Gastroesophageal sphincter (tissue), 4 donors: ENCODE results near the gene BNIPL. TPM values are rescaled to one million over a fixed set of nuclear protein-coding genes. Genes with fewer than 3 reads are reported as not detected.

Experiments
- ATAC-seq: fragments of 150-250 bp; one replicate; pipeline ENCODE4 v1.9.1; 2016; ENCODE audit warnings: mild to moderate bottlenecking, moderate library complexity
- H3K27ac ChIP-seq, 4 donors: fragments of 200-600 bp; sonication (generic) in 3 of 4; 1 replicate in 3 of 4; 2 replicates in 1 of 4; pipeline ENCODE4 v1.5.1; 2016 to 2019
- H3K27me3 ChIP-seq: fragments of 200-600 bp; sonication (generic); one replicate; pipeline ENCODE4 v1.5.1; 2019
- H3K36me3 ChIP-seq, 2 donors: fragments of 200-600 bp; sonication (generic); one replicate each; pipeline ENCODE4 v1.5.1; 2019; ENCODE audit warnings: control low read depth in 1 of 2
- H3K4me1 ChIP-seq, 3 donors: fragments of 200-600 bp; sonication (generic); 1 replicate in 2 of 3; 2 replicates in 1 of 3; pipeline ENCODE4 v1.5.1; 2016 to 2019; ENCODE audit warnings: control low read depth in 2 of 3
- H3K4me3 ChIP-seq, 2 donors: fragments of 200-600 bp; sonication (generic); one replicate each; pipeline ENCODE4 v1.5.1; 2019; ENCODE audit warnings: mild to moderate bottlenecking in 1 of 2, moderate library complexity in 1 of 2
- H3K9me3 ChIP-seq, 3 donors: fragments of 200-600 bp; sonication (generic); one replicate each; pipeline ENCODE4 v1.5.1; 2017 to 2019; ENCODE audit warnings: control low read depth in 2 of 3
- CTCF ChIP-seq, 4 experiments: fragments of 200-600 bp in 2 of 4; fragments of 450-650 bp in 2 of 4; sonication (generic) in 1 of 4; IDR thresholded peaks; one replicate each; pipeline ENCODE4 v1.5.1; 2017 to 2019; ENCODE audit warnings: antibody characterized with exemption in 4 of 4, mild to moderate bottlenecking in 2 of 4, moderate library complexity in 2 of 4
- EP300 ChIP-seq: sonication (generic); formaldehyde crosslinking; IDR thresholded peaks from one replicate; pipeline ENCODE4 v1.6.1; 2017; ENCODE audit warnings: antibody characterized with exemption, mild to moderate bottlenecking
- POLR2A ChIP-seq, 2 donors: fragments of 450-650 bp; IDR thresholded peaks; one replicate each; pipeline ENCODE4 v1.6.1; 2017; ENCODE audit warnings: antibody characterized with exemption in 2 of 2, mild to moderate bottlenecking in 2 of 2, moderate library complexity in 1 of 2
- POLR2AphosphoS5 ChIP-seq: sonication (generic); formaldehyde crosslinking; IDR thresholded peaks from one replicate; pipeline ENCODE4 v1.6.1; 2017; ENCODE audit warnings: antibody characterized with exemption
- WGBS, 2 donors: methylation state at CpG; one replicate each; pipeline ENCODE4 v1.1.5; 2018; ENCODE audit warnings: low coverage in 1 of 2; 5-methylcytosine and 5-hydroxymethylcytosine counted together
- total RNA-seq, 4 donors: library from RNA; depleted of rRNA; stranded (reverse); fragments of >200 nt; gene quantifications; one replicate each; pipeline ENCODE4 v1.1.0, GENCODE V29; 2016

Gene BNIPL
- total RNA-seq, 4 donors from 2014 or later = 0.13 to 6.1 (median 0.70) TPM

- Histone ChIP-seq H3K4me3 (no peak overlapping the region), H3K36me3 (peaks cover 0 to 63% of the 10 kb centered on the region in 2 donors), H3K4me1 (peaks cover 0 to 46% (median 30%) of the 10 kb centered on the region in 3 donors), H3K27ac (no peak overlapping the region), H3K9me3 (no peaks in the 10 kb centered on the region), H3K27me3 (no peaks in the 10 kb centered on the region)
- WGBS, 2 donors = 88% methylated on average over 2 of the region's 2 CpGs
- no peak for ATAC-seq
- TF ChIP-seq POLR2AphosphoS5 = no peak
Observed at GRCh38 chr1:150999926-151000325, 36.5 kb upstream of the BNIPL start.

- Histone ChIP-seq H3K27me3 (no peaks in the 10 kb centered on the region), H3K4me1 (peaks cover 0 to 46% (median 33%) of the 10 kb centered on the region in 3 donors), H3K9me3 (no peaks in the 10 kb centered on the region), H3K36me3 (peaks cover 0 to 63% of the 10 kb centered on the region in 2 donors), H3K27ac (no peak overlapping the region), H3K4me3 (no peak overlapping the region)
- 94 to 96% methylated on average over 3 of the region's 3 CpGs for WGBS, 2 donors
- TF ChIP-seq POLR2A (IDR thresholded peaks at IDR 0.05) = no peak
- TF ChIP-seq POLR2AphosphoS5 = no peak
- no peak for ATAC-seq
Observed at GRCh38 chr1:151000408-151000807, 36.0 kb upstream of the BNIPL start.

DNA sequence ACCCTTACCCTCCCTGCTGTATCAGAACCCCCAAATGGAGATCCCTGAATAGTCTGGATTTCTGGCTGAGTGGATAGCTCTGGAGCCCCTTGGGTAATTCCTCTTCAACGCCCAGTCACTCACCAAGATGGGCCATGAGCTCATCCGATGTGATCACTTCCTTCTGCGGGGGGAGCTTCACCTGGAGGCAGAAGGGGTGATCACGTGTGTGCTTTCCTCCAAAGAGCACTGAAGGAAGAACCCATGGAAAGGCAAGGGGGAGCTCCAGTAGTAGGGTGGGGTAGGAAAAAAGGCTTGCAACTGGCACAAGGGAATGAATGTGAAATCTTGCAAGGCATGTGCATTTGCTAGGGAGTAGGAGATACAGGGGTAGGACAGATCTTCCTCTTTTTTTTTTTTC, 34.8 kb upstream of the BNIPL start:
- H3K4me3 ChIP-seq = no peak overlapping the region
- peaks cover 0 to 41% (median 29%) of the 10 kb centered on the region in 3 donors for H3K4me1 ChIP-seq
- peaks cover 0 to 61% of the 10 kb centered on the region in 2 donors for H3K36me3 ChIP-seq
- H3K27me3 ChIP-seq = no peaks in the 10 kb centered on the region
- TF ChIP-seq EP300 = no peak
- no peak for TF ChIP-seq POLR2AphosphoS5
- no peak for TF ChIP-seq POLR2A (IDR thresholded peaks at IDR 0.05)
- no peak for TF ChIP-seq CTCF (IDR thresholded peaks at IDR 0.05)
- H3K9me3 ChIP-seq = no peaks in the 10 kb centered on the region
- WGBS, 2 donors = no CpG with 5 or more reads among the region's 4 CpGs
- no peak for ATAC-seq
- H3K27ac ChIP-seq = peak overlapping the region in 1 of 4 donors; percentile 9

- no peak for ATAC-seq
- no peaks in the 10 kb centered on the region for H3K27me3 ChIP-seq
- H3K9me3 ChIP-seq = no peaks in the 10 kb centered on the region
- WGBS, 2 donors = 93% methylated on average over 2 of the region's 3 CpGs; no CpG with 5 or more reads in 1 of the 2 donors
- TF ChIP-seq POLR2AphosphoS5 (no peak), POLR2A (IDR thresholded peaks at IDR 0.05) (no peak), EP300 (no peak), CTCF (IDR thresholded peaks at IDR 0.05) (no peak)
- H3K36me3 ChIP-seq = peaks cover 0 to 56% of the 10 kb centered on the region in 2 donors
- no peak overlapping the region for H3K4me3 ChIP-seq
- H3K4me1 ChIP-seq = peaks cover 0 to 44% (median 32%) of the 10 kb centered on the region in 3 donors
- peak overlapping the region in 2 of 4 donors; percentile 17 to 48 for H3K27ac ChIP-seq
Observed at GRCh38 chr1:151002051-151002450, 34.3 kb upstream of the BNIPL start.

GRCh38 chr1:151002611-151003010, 33.8 kb upstream of the BNIPL start:
- 6 to 21% methylated on average over 2 of the region's 2 CpGs for WGBS, 2 donors
- Histone ChIP-seq H3K9me3 (no peaks in the 10 kb centered on the region), H3K27me3 (no peaks in the 10 kb centered on the region), H3K4me1 (peaks cover 0 to 50% (median 37%) of the 10 kb centered on the region in 3 donors), H3K4me3 (peak overlapping the region in 1 of 2 donors; percentile 65), H3K36me3 (peaks cover 0 to 51% of the 10 kb centered on the region in 2 donors), H3K27ac (peak overlapping the region in 2 of 4 donors; percentile 47 to 48)
- ATAC-seq = no peak
- TF ChIP-seq CTCF (IDR thresholded peaks at IDR 0.05) = no peak
- no peak for TF ChIP-seq POLR2AphosphoS5
- TF ChIP-seq POLR2A (IDR thresholded peaks at IDR 0.05) = no peak

- Histone ChIP-seq H3K4me1 (peaks cover 0 to 55% (median 40%) of the 10 kb centered on the region in 3 donors), H3K36me3 (peaks cover 0 to 45% of the 10 kb centered on the region in 2 donors), H3K27me3 (no peaks in the 10 kb centered on the region), H3K4me3 (peak overlapping the region in 1 of 2 donors; percentile 65), H3K9me3 (no peaks in the 10 kb centered on the region), H3K27ac (peak overlapping the region in 2 of 4 donors; percentile 47 to 48)
- no peak for ATAC-seq
- TF ChIP-seq POLR2A (IDR thresholded peaks at IDR 0.05) = no peak
- no peak for TF ChIP-seq POLR2AphosphoS5
- TF ChIP-seq EP300 = no peak
- TF ChIP-seq CTCF (IDR thresholded peaks at IDR 0.05) = no peak
Observed at GRCh38 chr1:151003180-151003579, 33.2 kb upstream of the BNIPL start.
